Parathyroid adenoma (tissue), 2 donors: ENCODE data around the gene ZNF653.

Experiments
- H2AFZ ChIP-seq: fragments of 300-600 bp; sonication (generic); one replicate; pipeline ENCODE4 v1.7.0; 2017; ENCODE audit warnings: antibody characterized with exemption, mild to moderate bottlenecking
- H3K27ac ChIP-seq: fragments of 300-600 bp; sonication (generic); one replicate; pipeline ENCODE4 v1.7.0; 2017
- H3K27me3 ChIP-seq: fragments of 300-600 bp; sonication (generic); one replicate; pipeline ENCODE4 v1.7.0; 2017; ENCODE audit warnings: low read length; ENCODE audit not compliant: control insufficient read depth, insufficient read depth
- H3K36me3 ChIP-seq: fragments of 300-600 bp; sonication (generic); one replicate; pipeline ENCODE4 v1.7.0; 2017; ENCODE audit warnings: low read length; ENCODE audit not compliant: control insufficient read depth, insufficient read depth
- H3K4me1 ChIP-seq: fragments of 300-600 bp; sonication (generic); one replicate; pipeline ENCODE4 v1.7.0; 2017; ENCODE audit warnings: control low read depth
- H3K4me2 ChIP-seq: fragments of 300-600 bp; sonication (generic); one replicate; pipeline ENCODE4 v1.7.0; 2017; ENCODE audit warnings: low read length
- H3K4me3 ChIP-seq: fragments of 300-600 bp; sonication (generic); one replicate; pipeline ENCODE4 v1.7.0; 2017; ENCODE audit warnings: low read depth, low read length
- H3K79me2 ChIP-seq: fragments of 300-600 bp; sonication (generic); one replicate; pipeline ENCODE4 v1.7.0; 2017; ENCODE audit warnings: control low read depth
- H3K9ac ChIP-seq: fragments of 300-600 bp; sonication (generic); one replicate; pipeline ENCODE4 v1.7.0; 2017; ENCODE audit warnings: mild to moderate bottlenecking
- H3K9me3 ChIP-seq: fragments of 300-600 bp; sonication (generic); one replicate; pipeline ENCODE4 v1.7.0; 2017; ENCODE audit warnings: low read length; ENCODE audit not compliant: control insufficient read depth
- TF ChIP-seq, protein P1 (sequence below): fragments of 300-600 bp; sonication (generic); IDR thresholded peaks from one replicate; pipeline ENCODE4 v1.7.0; 2017; ENCODE audit warnings: antibody characterized with exemption, mild to moderate bottlenecking
- donor health status: primary hyperparathyroidism.

Gene ZNF653

GRCh38 chr19:11507370-11508078, 1.9 kb upstream of the ZNF653 start:
- Histone ChIP-seq H3K4me3 (no peak overlapping the region), H3K27me3 (no peaks in the 10 kb centered on the region), H3K27ac (no peak overlapping the region), H3K4me2 (no peak overlapping the region), H3K9me3 (no peaks in the 10 kb centered on the region), H3K4me1 (no peaks in the 10 kb centered on the region), H2AFZ (no peak overlapping the region), H3K36me3 (no peaks in the 10 kb centered on the region), H3K9ac (no peak overlapping the region), H3K79me2 (no peaks in the 10 kb centered on the region)
- TF ChIP-seq, protein P1, sequence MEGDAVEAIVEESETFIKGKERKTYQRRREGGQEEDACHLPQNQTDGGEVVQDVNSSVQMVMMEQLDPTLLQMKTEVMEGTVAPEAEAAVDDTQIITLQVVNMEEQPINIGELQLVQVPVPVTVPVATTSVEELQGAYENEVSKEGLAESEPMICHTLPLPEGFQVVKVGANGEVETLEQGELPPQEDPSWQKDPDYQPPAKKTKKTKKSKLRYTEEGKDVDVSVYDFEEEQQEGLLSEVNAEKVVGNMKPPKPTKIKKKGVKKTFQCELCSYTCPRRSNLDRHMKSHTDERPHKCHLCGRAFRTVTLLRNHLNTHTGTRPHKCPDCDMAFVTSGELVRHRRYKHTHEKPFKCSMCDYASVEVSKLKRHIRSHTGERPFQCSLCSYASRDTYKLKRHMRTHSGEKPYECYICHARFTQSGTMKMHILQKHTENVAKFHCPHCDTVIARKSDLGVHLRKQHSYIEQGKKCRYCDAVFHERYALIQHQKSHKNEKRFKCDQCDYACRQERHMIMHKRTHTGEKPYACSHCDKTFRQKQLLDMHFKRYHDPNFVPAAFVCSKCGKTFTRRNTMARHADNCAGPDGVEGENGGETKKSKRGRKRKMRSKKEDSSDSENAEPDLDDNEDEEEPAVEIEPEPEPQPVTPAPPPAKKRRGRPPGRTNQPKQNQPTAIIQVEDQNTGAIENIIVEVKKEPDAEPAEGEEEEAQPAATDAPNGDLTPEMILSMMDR: no peak

DNA sequence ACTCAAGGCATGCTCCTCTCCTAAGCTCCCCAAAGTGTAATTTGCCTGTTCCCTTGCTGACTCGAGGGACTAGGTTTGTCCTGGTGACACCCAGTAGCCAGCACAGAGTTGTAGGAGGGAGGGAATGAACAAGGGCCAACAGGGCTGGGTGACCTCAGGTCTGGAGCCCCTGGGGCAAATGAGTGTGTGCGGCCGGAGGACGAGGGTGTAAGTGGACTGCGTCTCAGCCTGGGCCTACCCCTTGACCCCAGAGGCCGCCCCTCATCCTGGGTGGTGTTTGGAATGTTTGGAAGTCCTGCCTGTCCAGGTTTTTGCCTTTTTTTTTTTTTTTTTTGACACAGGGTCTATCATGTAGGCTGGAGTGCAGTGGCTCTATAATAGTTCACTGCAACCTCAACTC, 1.3 kb upstream of the ZNF653 start:
- no peaks in the 10 kb centered on the region for H3K36me3 ChIP-seq
- no peaks in the 10 kb centered on the region for H3K79me2 ChIP-seq
- no peaks in the 10 kb centered on the region for H3K4me1 ChIP-seq
- no peak overlapping the region for H3K4me2 ChIP-seq
- H3K9me3 ChIP-seq: no peaks in the 10 kb centered on the region
- H3K27me3 ChIP-seq: no peaks in the 10 kb centered on the region
- H3K27ac ChIP-seq: no peak overlapping the region
- H3K4me3 ChIP-seq: no peak overlapping the region
- no peak overlapping the region for H3K9ac ChIP-seq
- TF ChIP-seq, protein P1: no peak
- no peak overlapping the region for H2AFZ ChIP-seq

GRCh38 chr19:11506101-11506555, 489 bp upstream of the ZNF653 start:
- no peaks in the 10 kb centered on the region for H3K4me1 ChIP-seq
- peak overlapping the region; percentile 88 for H3K27ac ChIP-seq
- H3K4me2 ChIP-seq: peak overlapping the region; percentile 94
- peak overlapping the region; percentile 86 for H2AFZ ChIP-seq
- peak overlapping the region; percentile 56 for H3K9ac ChIP-seq
- TF ChIP-seq, protein P1: no peak
- H3K36me3 ChIP-seq: no peaks in the 10 kb centered on the region
- H3K4me3 ChIP-seq: peak overlapping the region; percentile 86
- H3K9me3 ChIP-seq: no peaks in the 10 kb centered on the region
- no peaks in the 10 kb centered on the region for H3K79me2 ChIP-seq
- H3K27me3 ChIP-seq: no peaks in the 10 kb centered on the region

- TF ChIP-seq, protein P1: no peak
- H3K4me2 ChIP-seq: peak overlapping the region; percentile 94
- H3K36me3 ChIP-seq: no peaks in the 10 kb centered on the region
- peak overlapping the region; percentile 56 for H3K9ac ChIP-seq
- H3K27ac ChIP-seq: peak overlapping the region; percentile 88
- no peaks in the 10 kb centered on the region for H3K27me3 ChIP-seq
- H3K4me1 ChIP-seq: no peaks in the 10 kb centered on the region
- peak overlapping the region; percentile 86 for H2AFZ ChIP-seq
- H3K4me3 ChIP-seq: peak overlapping the region; percentile 86
- no peaks in the 10 kb centered on the region for H3K9me3 ChIP-seq
- no peaks in the 10 kb centered on the region for H3K79me2 ChIP-seq
These were observed 571 bp downstream of the ZNF653 start for GRCh38 chr19:11505032-11505503.
